B cell (primary cell): ENCODE data around the gene HOXC6. TPM values are rescaled to one million over a fixed set of nuclear protein-coding genes. Genes with fewer than 3 reads are reported as not detected.
A peak's percentile ranks its signal among the peaks of the same experiment; 100 is the strongest.

Experiments
- ATAC-seq: fragments of 200-7000 bp; cut with Tn5 transposase; one replicate; pipeline ENCODE4 v1.10.0; 2021; ENCODE audit warnings: low read depth, mild to moderate bottlenecking, moderate number of reproducible peaks, moderate library complexity
- CTCF ChIA-PET: fragments of 350-600 bp; sonication (Branson Sonifier 250); formaldehyde crosslinking; loops from one replicate; lab custom pipeline; 2021; ENCODE audit warnings: antibody characterized with exemption, inconsistent platforms; lab: Charles Lee
- POLR2A ChIA-PET: fragments of 350-600 bp; sonication (Branson Sonifier 250); formaldehyde crosslinking; loops from one replicate; lab custom pipeline; 2021; ENCODE audit warnings: antibody characterized with exemption; lab: Charles Lee
- DNase-seq: peaks from one replicate; pipeline ENCODE4 v3.0.0; 2013
- H2AFZ ChIP-seq: 2 replicates; pipeline ENCODE4 v1.6.1; 2012; ENCODE audit warnings: mild to moderate bottlenecking, low read depth, low read length; ENCODE audit not compliant: insufficient read depth, poor library complexity, severe bottlenecking
- H3K27ac ChIP-seq, 2 donors: 1 replicate in 1 of 2; 2 replicates in 1 of 2; pipeline ENCODE4 v1.5.1; 2012 to 2013; ENCODE audit warnings: low read length in 2 of 2, mild to moderate bottlenecking in 2 of 2, moderate library complexity in 1 of 2
- H3K27me3 ChIP-seq, 4 experiments: fragments of 200-600 bp in 1 of 4; sonication (generic) in 1 of 4; replicated peaks in 1 of 4; 1 replicate in 2 of 4; 2 replicates in 2 of 4; pipeline versions ENCODE4 v1.6.1 to v1.7.0; 2013 to 2016; ENCODE audit warnings: low read length in 3 of 4, mild to moderate bottlenecking in 2 of 4, mixed read lengths in 1 of 4, moderate library complexity in 1 of 4; ENCODE audit not compliant: insufficient read depth in 4 of 4, control insufficient read depth in 3 of 4; ENCODE audit errors: control extremely low read depth in 1 of 4
- H3K36me3 ChIP-seq, 2 experiments: replicated peaks in 1 of 2; 1 replicate in 1 of 2; 2 replicates in 1 of 2; pipeline versions ENCODE4 v1.6.1 to v1.7.1; 2013; ENCODE audit warnings: low read length in 1 of 2; ENCODE audit not compliant: insufficient read depth in 2 of 2, control insufficient read depth in 1 of 2; ENCODE audit errors: control extremely low read depth in 1 of 2, extremely low read depth in 1 of 2
- H3K4me1 ChIP-seq, 2 donors: fragments of 200-600 bp in 1 of 2; sonication (generic) in 1 of 2; 1 replicate in 1 of 2; 2 replicates in 1 of 2; pipeline versions ENCODE4 v1.5.1 to v1.6.1; 2013 to 2017; ENCODE audit warnings: low read length in 2 of 2; ENCODE audit not compliant: control insufficient read depth in 2 of 2, insufficient read depth in 2 of 2
- H3K4me2 ChIP-seq: replicated peaks from 2 replicates; pipeline ENCODE3; 2012; ENCODE audit warnings: mild to moderate bottlenecking, low read depth, low read length; ENCODE audit not compliant: poor library complexity, severe bottlenecking
- H3K4me3 ChIP-seq, 5 experiments: fragments of 200-600 bp in 1 of 5; sonication (generic) in 1 of 5; 1 replicate in 3 of 5; 2 replicates in 2 of 5; pipeline versions ENCODE4 v1.5.1 to v1.7.0; 2011 to 2016; ENCODE audit warnings: low read length in 4 of 5, mild to moderate bottlenecking in 4 of 5, low read depth in 2 of 5, control low read depth in 1 of 5, moderate library complexity in 1 of 5; ENCODE audit not compliant: insufficient read depth in 1 of 5; ENCODE audit errors: control extremely low read depth in 1 of 5, extremely low read depth in 1 of 5
- H3K79me2 ChIP-seq: fragments of 200-600 bp; sonication (generic); one replicate; pipeline ENCODE4 v1.6.0; 2016; ENCODE audit warnings: low read length; ENCODE audit not compliant: control insufficient read depth, insufficient read depth
- H3K9ac ChIP-seq: fragments of 200-600 bp; sonication (generic); 2 replicates; pipeline ENCODE4 v1.6.1; 2017; ENCODE audit warnings: mild to moderate bottlenecking, low read length, moderate library complexity
- H3K9me3 ChIP-seq, 3 donors: one replicate each; pipeline versions ENCODE4 v1.6.1 to v1.7.1; 2013; ENCODE audit warnings: low read length in 2 of 3; ENCODE audit not compliant: control insufficient read depth in 2 of 3, insufficient read depth in 1 of 3; ENCODE audit errors: control extremely low read depth in 1 of 3
- H4K20me1 ChIP-seq: 2 replicates; pipeline ENCODE4 v1.6.0; 2012; ENCODE audit warnings: mild to moderate bottlenecking, low read length; ENCODE audit not compliant: insufficient read depth, control insufficient read depth, poor library complexity, severe bottlenecking
- H3K27ac Mint-ChIP-seq: one replicate; pipeline ENCODE4 v1.8.0; 2021; ENCODE audit warnings: mixed read lengths
- H3K27me3 Mint-ChIP-seq: one replicate; pipeline ENCODE4 v1.8.0; 2021; ENCODE audit warnings: mixed read lengths
- H3K4me1 Mint-ChIP-seq: one replicate; pipeline ENCODE4 v1.8.0; 2021; ENCODE audit warnings: mixed read lengths
- H3K4me3 Mint-ChIP-seq: one replicate; pipeline ENCODE4 v1.8.0; 2021; ENCODE audit warnings: mixed read lengths
- H3K9me3 Mint-ChIP-seq: one replicate; pipeline ENCODE4 v1.8.0; 2022; ENCODE audit warnings: mixed read lengths; ENCODE audit not compliant: insufficient read depth
- CTCF ChIP-seq: fragments of 200-600 bp; IDR thresholded peaks from one replicate; pipeline ENCODE4 v1.8.0; 2022; ENCODE audit warnings: antibody characterized with exemption, mild to moderate bottlenecking
- EZH2 ChIP-seq: IDR thresholded peaks from 2 replicates; pipeline ENCODE4 v1.6.1; 2012; ENCODE audit warnings: borderline replicate concordance, low read depth, mild to moderate bottlenecking, moderate library complexity, low read length; ENCODE audit not compliant: insufficient read depth, poor library complexity, severe bottlenecking
- WGBS: methylation state at CpG from one replicate; pipeline ENCODE4 v1.1.5; 2013; ENCODE audit warnings: missing lambda C conversion rate; ENCODE audit not compliant: insufficient coverage; 5-methylcytosine and 5-hydroxymethylcytosine counted together
- intact Hi-C: fragments of 100-400 bp; cut with micrococcal nuclease; formaldehyde crosslinking; loops from one replicate; pipeline ENCODE4 v1.10.0; 2022
- polyA plus RNA-seq: library from polyadenylated mRNA; depleted of rRNA; stranded (reverse); fragments of >200 nt; gene quantifications from 2 replicates; pipeline ENCODE4 v1.2.3, GENCODE V29; 2012
- total RNA-seq, 2 donors: library from RNA; stranded (reverse); fragments of 120-200 nt in 1 of 2; gene quantifications; 1 replicate in 1 of 2; 2 replicates in 1 of 2; pipeline versions ENCODE4 v1.2.3 to v1.2.4, GENCODE V29; 2013 to 2022

The HOXC6 gene
- total and polyA plus RNA-seq, 2 donors (not counting 1 experiment from before 2014, with no cell fraction given) = not detected

- peak overlapping the region in 1 of 5 experiments; percentile 3 for H3K4me3 ChIP-seq
- H3K4me1 Mint-ChIP-seq = peaks cover 10% of the 10 kb centered on the region
- no peak overlapping the region for H3K9ac ChIP-seq
- no peaks in the 10 kb centered on the region for H3K36me3 ChIP-seq
- peaks cover 0 to 78% (median 16%) of the 10 kb centered on the region in 3 donors for H3K9me3 ChIP-seq
- H3K27me3 Mint-ChIP-seq = peaks cover 82% of the 10 kb centered on the region
- H4K20me1 ChIP-seq = no peaks in the 10 kb centered on the region
- TF ChIP-seq CTCF (peak; percentile 37), EZH2 (no peak)
- H3K4me3 Mint-ChIP-seq = no peak overlapping the region
- ChIA-PET CTCF (interaction anchor here (1.5 kb wide), 1 partner anchor 22 kb away, joined by 4 read pairs; no protein-coding TSS in a partner anchor), POLR2A (no interaction called here)
- H3K4me2 ChIP-seq = no peak overlapping the region
- intact Hi-C loops = no loop called here
- H3K27me3 ChIP-seq = peaks cover 0 to 97% (median 89%) of the 10 kb centered on the region in 4 experiments
- H3K27ac Mint-ChIP-seq = no peak overlapping the region
- no peak overlapping the region for H2AFZ ChIP-seq
- WGBS = 10% methylated on average over 5 of the region's 7 CpGs
- no peak for DNase-seq
- H3K4me1 ChIP-seq = peaks cover 22 to 31% of the 10 kb centered on the region in 2 donors
- no peaks in the 10 kb centered on the region for H3K79me2 ChIP-seq
- no peak overlapping the region for H3K27ac ChIP-seq
- no peak for ATAC-seq
- no peaks in the 10 kb centered on the region for H3K9me3 Mint-ChIP-seq
Measured at GRCh38 chr12:53980104-53980801, 48.0 kb upstream of the HOXC6 start.

GRCh38 chr12:53980802-53981496 lies 47.3 kb upstream of the HOXC6 start:
- peak; percentile 27 for DNase-seq
- Histone ChIP-seq H2AFZ (no peak overlapping the region), H3K4me1 (peaks cover 23 to 32% of the 10 kb centered on the region in 2 donors), H3K9ac (no peak overlapping the region), H3K79me2 (no peaks in the 10 kb centered on the region), H3K4me2 (no peak overlapping the region), H3K9me3 (peaks cover 0 to 78% (median 12%) of the 10 kb centered on the region in 3 donors), H3K36me3 (no peaks in the 10 kb centered on the region), H3K4me3 (peak overlapping the region in 1 of 5 experiments; percentile 3), H4K20me1 (no peaks in the 10 kb centered on the region), H3K27ac (no peak overlapping the region), H3K27me3 (peaks cover 0 to 97% (median 90%) of the 10 kb centered on the region in 4 experiments)
- ATAC-seq = no peak
- intact Hi-C loops = no loop called here
- POLR2A ChIA-PET = no interaction called here
- no peak for TF ChIP-seq CTCF
- no peak for TF ChIP-seq EZH2
- Mint-ChIP-seq H3K27me3 (peaks cover 81% of the 10 kb centered on the region), H3K4me1 (peaks cover 7% of the 10 kb centered on the region), H3K4me3 (no peak overlapping the region), H3K27ac (no peak overlapping the region), H3K9me3 (no peaks in the 10 kb centered on the region)
- CTCF ChIA-PET = interaction anchor here (1.5 kb wide), 1 partner anchor 22 kb away, joined by 4 read pairs; no protein-coding TSS in a partner anchor
- 25% methylated on average over 10 of the region's 15 CpGs for WGBS
